GM12891 (cell line): ENCODE data around the gene CASP9.

ENCODE experiments used
- DNase-seq: peaks from one replicate; pipeline ENCODE4 v3.0.0; 2011; ENCODE audit warnings: low spot score; ENCODE audit not compliant: insufficient read length
- FAIRE-seq: peaks from 2 replicates; lab custom pipeline; 2011; peaks lifted over from hg19 to GRCh38; lab: Jason Lieb, UNC
- PAX5 ChIP-seq: IDR thresholded peaks from 2 replicates; pipeline ENCODE4 v1.6.1; 2011; ENCODE audit warnings: low read length, moderate library complexity, mild to moderate bottlenecking; ENCODE audit not compliant: insufficient read depth, severe bottlenecking
- POLR2A ChIP-seq: IDR thresholded peaks from 2 replicates; pipeline ENCODE4 v1.6.1; 2011; ENCODE audit warnings: low read depth, low read length, control low read depth
- POLR2AphosphoS5 ChIP-seq: IDR thresholded peaks from 2 replicates; pipeline ENCODE4 v1.6.1; 2011; ENCODE audit warnings: low read depth, low read length, control low read depth
- POU2F2 ChIP-seq: IDR thresholded peaks from 2 replicates; pipeline ENCODE4 v1.6.1; 2011; ENCODE audit warnings: low read depth, mild to moderate bottlenecking, control low read depth, low read length, moderate library complexity
- SPI1 ChIP-seq: IDR thresholded peaks from 2 replicates; pipeline ENCODE4 v1.6.1; 2011; ENCODE audit warnings: low read depth, low read length, control low read depth
- TAF1 ChIP-seq: IDR thresholded peaks from 2 replicates; pipeline ENCODE4 v1.6.1; 2011; ENCODE audit warnings: low read depth, low read length, control low read depth

Gene CASP9

GRCh38 chr1:15543589-15544568 lies 19.9 kb upstream of the CASP9 start:
- TF ChIP-seq POU2F2 (no peak), PAX5 (no peak), POLR2A (no peak), POLR2AphosphoS5 (no peak), SPI1 (no peak), TAF1 (no peak)
- DNase-seq = no peak
- FAIRE-seq = no peak

- FAIRE-seq = no peak
- DNase-seq = no peak
- TF ChIP-seq POU2F2 (no peak), PAX5 (no peak), POLR2AphosphoS5 (no peak), POLR2A (no peak), TAF1 (no peak), SPI1 (no peak)
Observed at GRCh38 chr1:15543251-15543588, 19.2 kb upstream of the CASP9 start.

- FAIRE-seq (no peak), DNase-seq (no peak)
- TF ChIP-seq PAX5 (no peak), POLR2AphosphoS5 (no peak)
Observed at GRCh38 chr1:15542388-15543250, 18.6 kb upstream of the CASP9 start.

- no peak for TF ChIP-seq POU2F2
- TF ChIP-seq POLR2AphosphoS5 = no peak
- FAIRE-seq (no peak), DNase-seq (no peak)
Observed at GRCh38 chr1:15541231-15541792, 17.3 kb upstream of the CASP9 start.

- FAIRE-seq = no peak
- no peak for DNase-seq
- TF ChIP-seq SPI1 = no peak
- no peak for TF ChIP-seq PAX5
- no peak for TF ChIP-seq POU2F2
Observed at GRCh38 chr1:15540186-15540585, 16.2 kb upstream of the CASP9 start.

- DNase-seq (no peak), FAIRE-seq (no peak)
- no peak for TF ChIP-seq SPI1
Observed at GRCh38 chr1:15538771-15539170, 14.8 kb upstream of the CASP9 start.

GRCh38 chr1:15531682-15532081 lies 7.7 kb upstream of the CASP9 start:
- no peak for FAIRE-seq
- no peak for DNase-seq
- TF ChIP-seq TAF1 (no peak), POLR2AphosphoS5 (no peak), SPI1 (peak; percentile 52), POU2F2 (no peak), PAX5 (no peak), POLR2A (no peak)

- no peak for FAIRE-seq
- DNase-seq = no peak
- no peak for TF ChIP-seq TAF1
- no peak for TF ChIP-seq SPI1
- no peak for TF ChIP-seq POU2F2
- TF ChIP-seq POLR2A = no peak
- no peak for TF ChIP-seq PAX5
- TF ChIP-seq POLR2AphosphoS5 = no peak
Observed at GRCh38 chr1:15531003-15531402, 7.0 kb upstream of the CASP9 start.

GRCh38 chr1:15526490-15527339 lies 2.7 kb upstream of the CASP9 start, which contains the start of gene DNAJC16:
Gene DNAJC16, plus strand, starts transcription at chr1:15526848. Its CDS starts 2,258 bp downstream, at chr1:15529106.
- TF ChIP-seq POLR2AphosphoS5 (no peak; the same call in 1 of the 2 replicates), PAX5 (no peak), TAF1 (peak; percentile 43; the same call in 1 of the 2 replicates), POU2F2 (peak; percentile 79; the same call in 1 of the 2 replicates), POLR2A (peak; percentile 70), SPI1 (no peak)
- FAIRE-seq = peak; percentile 100

More at GRCh38 chr1:15526490-15527339, 2.7 kb upstream of the CASP9 start, which contains the start of gene DNAJC16:
- peak; percentile 78 for DNase-seq
